GM18507 (cell line): Measurements from ENCODE around the gene DIAPH2.
"Not testable (repeated sequence)": the region's sequence is repeated elsewhere in the genome, so short reads cannot be mapped to it uniquely, and the experiment has no call there.

Experiments used
- DNase-seq: peaks from one replicate; pipeline ENCODE4 v3.0.0; 2011; ENCODE audit warnings: low read depth; ENCODE audit not compliant: insufficient read length; ENCODE audit errors: extremely low spot score
- FAIRE-seq: peaks from 2 replicates; lab custom pipeline; 2011; peaks lifted over from hg19 to GRCh38; lab: Jason Lieb, UNC

The DIAPH2 gene

GRCh38 chrX:96713303-96713702 lies 28.7 kb downstream of the DIAPH2 start:
- FAIRE-seq (peak; percentile 41), DNase-seq (no peak)

GRCh38 chrX:96714393-96714792 lies 29.8 kb downstream of the DIAPH2 start:
- FAIRE-seq, DNase-seq: not testable (repeated sequence)

- DNase-seq, result no peak
Observed at GRCh38 chrX:96715481-96715880, 30.8 kb downstream of the DIAPH2 start.

GRCh38 chrX:96719161-96719875 lies 34.7 kb downstream of the DIAPH2 start:
- DNase-seq (no peak), FAIRE-seq (no peak)

More at GRCh38 chrX:96715481-96715880, 30.8 kb downstream of the DIAPH2 start:
- FAIRE-seq, result no peak

- FAIRE-seq (peak; percentile 92), DNase-seq (peak; percentile 5)
Observed at GRCh38 chrX:96721354-96721753, 36.7 kb downstream of the DIAPH2 start.

GRCh38 chrX:96722781-96723180 lies 38.1 kb downstream of the DIAPH2 start:
- FAIRE-seq, result no peak
- DNase-seq, result no peak

GRCh38 chrX:96729053-96729452 lies 44.4 kb downstream of the DIAPH2 start:
- no peak for FAIRE-seq
- no peak for DNase-seq

- FAIRE-seq (no peak), DNase-seq (no peak)
Observed at GRCh38 chrX:96729868-96730643, 45.4 kb downstream of the DIAPH2 start.

GRCh38 chrX:96731000-96731399 lies 46.4 kb downstream of the DIAPH2 start:
- not testable (repeated sequence) for DNase-seq, FAIRE-seq

GRCh38 chrX:96743367-96744073 lies 58.9 kb downstream of the DIAPH2 start:
- DNase-seq, result no peak
- no peak for FAIRE-seq

- FAIRE-seq (no peak), DNase-seq (no peak)
Observed at GRCh38 chrX:96752781-96753180, 68.1 kb downstream of the DIAPH2 start.

GRCh38 chrX:96753230-96753629 lies 68.6 kb downstream of the DIAPH2 start:
- DNase-seq, result no peak
- no peak for FAIRE-seq

- FAIRE-seq, result peak; percentile 45
- no peak for DNase-seq
Observed at GRCh38 chrX:96756491-96756890, 71.8 kb downstream of the DIAPH2 start.

- no peak for FAIRE-seq
- DNase-seq, result no peak
Observed at GRCh38 chrX:96761566-96761965, 76.9 kb downstream of the DIAPH2 start.

GRCh38 chrX:96763608-96764007 lies 79.0 kb downstream of the DIAPH2 start:
- DNase-seq, result no peak

GRCh38 chrX:96764864-96765263 lies 80.2 kb downstream of the DIAPH2 start:
- DNase-seq, result no peak
- peak; percentile 65 for FAIRE-seq

More at GRCh38 chrX:96763608-96764007, 79.0 kb downstream of the DIAPH2 start:
- FAIRE-seq, result no peak

- DNase-seq (no peak), FAIRE-seq (no peak)
Observed at GRCh38 chrX:96770315-96770714, 85.7 kb downstream of the DIAPH2 start.

- no peak for DNase-seq
- no peak for FAIRE-seq
Observed at GRCh38 chrX:96771486-96771885, 86.8 kb downstream of the DIAPH2 start.

- FAIRE-seq, result no peak
- no peak for DNase-seq
Observed at GRCh38 chrX:96774116-96774515, 89.5 kb downstream of the DIAPH2 start.

GRCh38 chrX:96776966-96777365 lies 92.3 kb downstream of the DIAPH2 start:
- no peak for FAIRE-seq
- no peak for DNase-seq
